GM12875 (cell line): ENCODE results near the gene FAM133A.

ENCODE experiments used
- H3K4me3 ChIP-seq: one replicate; pipeline ENCODE4 v1.5.1; 2011; ENCODE audit warnings: low read depth, low read length, control low read depth
- TF ChIP-seq, protein P1 (sequence below): IDR thresholded peaks from 2 replicates; pipeline ENCODE4 v1.5.1; 2011; ENCODE audit warnings: low read depth, mild to moderate bottlenecking, control low read depth, inconsistent platforms, low read length, moderate library complexity, borderline replicate concordance; ENCODE audit not compliant: insufficient read depth

FAM133A gene

DNA sequence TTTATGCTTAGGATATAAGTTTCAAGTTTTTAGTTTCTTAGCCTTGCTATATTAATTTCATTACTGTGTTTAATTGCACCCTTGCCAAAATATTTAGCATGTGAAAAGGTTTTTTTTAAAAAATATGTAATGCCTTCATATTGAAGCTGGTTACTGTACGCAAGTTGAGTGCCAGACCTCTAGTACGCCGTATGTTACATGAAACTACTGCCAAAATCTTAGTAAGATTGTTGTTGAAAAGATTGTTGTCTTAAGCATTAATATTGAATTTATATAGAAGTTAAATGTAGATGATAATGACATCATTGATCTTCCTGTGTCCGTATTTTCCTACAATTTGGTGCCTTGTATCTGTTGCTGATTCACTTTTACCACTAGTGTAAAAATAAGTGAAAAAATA is 37.1 kb downstream of the FAM133A start:
- H3K4me3 ChIP-seq: no peak overlapping the region
- TF ChIP-seq, protein P1, sequence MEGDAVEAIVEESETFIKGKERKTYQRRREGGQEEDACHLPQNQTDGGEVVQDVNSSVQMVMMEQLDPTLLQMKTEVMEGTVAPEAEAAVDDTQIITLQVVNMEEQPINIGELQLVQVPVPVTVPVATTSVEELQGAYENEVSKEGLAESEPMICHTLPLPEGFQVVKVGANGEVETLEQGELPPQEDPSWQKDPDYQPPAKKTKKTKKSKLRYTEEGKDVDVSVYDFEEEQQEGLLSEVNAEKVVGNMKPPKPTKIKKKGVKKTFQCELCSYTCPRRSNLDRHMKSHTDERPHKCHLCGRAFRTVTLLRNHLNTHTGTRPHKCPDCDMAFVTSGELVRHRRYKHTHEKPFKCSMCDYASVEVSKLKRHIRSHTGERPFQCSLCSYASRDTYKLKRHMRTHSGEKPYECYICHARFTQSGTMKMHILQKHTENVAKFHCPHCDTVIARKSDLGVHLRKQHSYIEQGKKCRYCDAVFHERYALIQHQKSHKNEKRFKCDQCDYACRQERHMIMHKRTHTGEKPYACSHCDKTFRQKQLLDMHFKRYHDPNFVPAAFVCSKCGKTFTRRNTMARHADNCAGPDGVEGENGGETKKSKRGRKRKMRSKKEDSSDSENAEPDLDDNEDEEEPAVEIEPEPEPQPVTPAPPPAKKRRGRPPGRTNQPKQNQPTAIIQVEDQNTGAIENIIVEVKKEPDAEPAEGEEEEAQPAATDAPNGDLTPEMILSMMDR: no peak

DNA sequence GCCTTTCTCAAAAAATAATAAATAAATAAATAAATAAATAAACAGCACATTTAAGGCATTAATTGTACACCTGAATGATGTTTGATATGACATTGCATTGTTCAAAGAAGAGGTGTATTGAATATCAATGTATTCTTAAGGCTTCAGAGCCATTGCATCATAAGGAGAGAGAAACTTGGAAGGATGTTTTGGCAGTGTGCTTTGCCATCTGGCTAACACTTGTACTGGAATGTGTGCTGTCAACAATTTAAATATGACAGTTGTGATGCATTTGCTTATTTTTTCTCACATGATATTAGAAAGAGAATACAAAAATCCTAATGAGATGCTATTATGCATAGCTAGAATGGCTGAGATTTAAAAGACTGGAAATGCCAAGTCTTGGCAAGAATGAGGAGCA is 67.8 kb downstream of the FAM133A start:
- TF ChIP-seq, protein P1: no peak
- no peak overlapping the region for H3K4me3 ChIP-seq

DNA sequence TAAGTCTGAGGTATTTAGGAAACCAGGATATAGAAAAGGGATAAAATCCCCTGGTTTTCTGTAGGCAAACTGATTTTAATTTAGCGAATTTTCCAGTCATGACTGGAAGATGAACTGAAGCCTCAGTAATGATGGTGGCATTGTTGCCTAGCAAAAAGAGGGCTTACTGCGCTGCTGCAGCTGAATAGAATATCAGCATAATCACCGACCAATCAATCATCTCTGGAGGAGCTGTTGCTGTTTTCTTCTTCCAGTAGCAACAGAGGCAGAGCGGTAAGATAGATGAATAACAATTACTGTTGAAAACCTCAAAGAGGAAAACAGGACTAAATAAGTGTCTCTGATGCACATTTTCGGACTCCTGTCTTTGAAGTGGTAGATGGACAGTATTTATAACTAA is 86.2 kb downstream of the FAM133A start:
- TF ChIP-seq, protein P1: no peak
- H3K4me3 ChIP-seq: no peak overlapping the region
